T-helper 9 cell (primary cell): ENCODE results near the gene HSF2.

Experiments used
- DNase-seq: peaks from one replicate; pipeline ENCODE4 v3.0.0-alpha.2; 2020

The HSF2 gene

GRCh38 chr6:122400121-122400450 is 634 bp downstream of the HSF2 start:
- no peak for DNase-seq

DNA sequence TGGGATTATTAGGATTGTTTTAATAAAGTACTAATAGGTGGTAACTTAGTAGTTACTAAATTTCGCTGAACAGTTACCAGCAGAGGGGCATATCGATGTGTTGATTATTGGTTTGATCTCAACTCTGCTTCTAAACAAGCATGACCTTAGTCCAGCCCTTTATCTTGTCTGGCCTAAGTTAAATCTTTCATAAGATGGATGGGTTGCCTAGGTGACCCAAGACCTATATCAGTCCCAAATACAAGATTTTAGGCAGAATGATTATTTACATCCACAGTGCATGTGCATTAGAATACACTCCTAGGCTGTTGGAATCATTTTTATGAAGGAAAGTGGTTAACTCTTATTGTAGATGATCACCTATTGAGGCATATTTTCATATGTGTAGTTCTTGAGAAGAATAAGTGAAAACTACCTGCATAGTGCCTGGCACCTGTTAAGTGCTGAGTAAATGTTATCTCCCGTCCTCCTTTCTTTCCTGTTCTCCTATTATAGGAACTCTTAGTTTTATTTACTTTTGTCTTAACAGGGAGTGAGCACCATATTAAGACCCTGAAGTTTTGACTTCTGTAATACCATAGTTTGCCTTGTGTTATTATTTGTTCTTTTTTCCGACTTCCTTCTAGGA is 1.1 kb downstream of the HSF2 start:
- no peak for DNase-seq

GRCh38 chr6:122401104-122401503 is 1.7 kb downstream of the HSF2 start:
- no peak for DNase-seq

DNA sequence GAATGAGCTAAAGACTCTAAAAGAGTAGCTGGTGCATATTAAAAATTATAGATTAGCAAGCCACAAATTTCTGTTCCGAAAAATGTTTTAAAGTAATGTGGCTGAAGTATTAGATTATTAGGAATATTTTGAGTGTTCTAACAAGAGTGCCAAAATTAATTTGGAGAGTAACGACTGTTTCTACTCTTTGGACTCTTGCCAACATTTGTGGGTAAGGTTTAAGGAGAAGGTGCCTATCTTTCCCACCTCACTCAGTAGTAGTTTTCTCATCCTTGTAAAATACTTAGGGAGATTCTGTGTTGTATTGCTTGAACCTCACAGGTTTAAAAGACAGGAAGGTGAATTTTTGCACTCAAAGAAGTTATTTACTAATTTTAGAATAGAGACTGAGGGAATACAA is 5.0 kb downstream of the HSF2 start:
- DNase-seq = no peak

GRCh38 chr6:122405417-122405816 is 6.0 kb downstream of the HSF2 start:
- no peak for DNase-seq

GRCh38 chr6:122406187-122406586 is 6.7 kb downstream of the HSF2 start:
- DNase-seq = no peak

- DNase-seq = no peak
Measured at GRCh38 chr6:122407712-122408111, 8.3 kb downstream of the HSF2 start.

GRCh38 chr6:122408240-122408639 is 8.8 kb downstream of the HSF2 start:
- DNase-seq = no peak

DNA sequence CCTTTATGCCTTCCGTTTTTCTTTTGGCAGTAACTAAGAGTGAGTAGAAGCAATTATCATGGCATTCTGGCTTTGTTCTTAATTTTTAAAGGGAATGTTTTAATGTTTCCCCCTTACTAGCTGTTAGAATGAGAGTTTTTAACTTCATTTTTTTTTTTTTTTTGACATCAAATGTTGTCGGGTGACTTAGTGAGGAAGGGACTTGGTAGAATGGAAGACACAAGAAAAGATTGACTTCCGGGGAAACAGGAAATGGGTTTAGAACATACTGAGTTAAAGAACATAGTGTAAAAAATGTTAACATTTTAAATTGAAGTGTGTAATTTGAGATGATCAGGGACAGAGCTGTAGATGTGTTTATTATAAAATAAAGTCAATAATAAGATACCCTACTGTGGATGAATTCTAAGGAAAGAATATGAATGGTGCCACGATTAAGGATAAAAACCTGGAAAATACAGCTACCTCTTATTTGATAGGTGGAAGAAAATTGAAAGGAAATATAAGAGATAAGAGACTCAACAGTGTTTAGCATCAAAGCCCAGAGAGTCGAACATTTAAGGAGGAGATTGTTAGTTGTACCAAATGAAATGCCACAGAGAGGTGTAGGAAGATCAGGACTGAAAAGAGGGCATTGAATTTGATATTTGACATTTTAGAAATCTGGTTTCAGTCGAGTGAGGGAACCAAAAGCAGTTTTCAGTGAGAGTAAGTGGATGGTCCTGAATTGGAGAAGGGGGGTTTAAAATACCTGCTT is 9.4 kb downstream of the HSF2 start:
- no peak for DNase-seq

GRCh38 chr6:122412001-122412400 is 12.5 kb downstream of the HSF2 start:
- no peak for DNase-seq

GRCh38 chr6:122416825-122417224 is 17.4 kb downstream of the HSF2 start:
- DNase-seq = no peak

GRCh38 chr6:122422003-122422402 is 22.6 kb downstream of the HSF2 start:
- no peak for DNase-seq

- DNase-seq = no peak
Measured at GRCh38 chr6:122422614-122423267, 23.3 kb downstream of the HSF2 start.

DNA sequence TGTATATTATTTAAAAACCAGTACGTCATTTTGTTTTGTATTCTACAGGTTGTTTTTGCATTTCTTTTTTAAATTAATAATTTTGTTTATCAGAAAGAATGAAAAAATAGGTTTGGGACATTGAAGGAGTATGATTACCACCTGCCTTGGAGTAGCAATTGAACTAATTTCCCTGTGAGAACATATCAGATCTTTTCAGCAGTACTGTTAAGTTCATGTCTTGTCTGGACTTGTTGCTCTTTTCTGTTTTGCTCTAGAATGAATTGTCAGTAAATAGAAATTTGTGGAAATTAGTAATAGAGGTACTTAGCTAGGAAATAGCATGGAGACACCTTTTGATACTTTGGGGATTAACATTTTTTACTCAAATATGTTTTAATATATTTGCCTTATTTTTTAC is 24.3 kb downstream of the HSF2 start:
- no peak for DNase-seq

DNA sequence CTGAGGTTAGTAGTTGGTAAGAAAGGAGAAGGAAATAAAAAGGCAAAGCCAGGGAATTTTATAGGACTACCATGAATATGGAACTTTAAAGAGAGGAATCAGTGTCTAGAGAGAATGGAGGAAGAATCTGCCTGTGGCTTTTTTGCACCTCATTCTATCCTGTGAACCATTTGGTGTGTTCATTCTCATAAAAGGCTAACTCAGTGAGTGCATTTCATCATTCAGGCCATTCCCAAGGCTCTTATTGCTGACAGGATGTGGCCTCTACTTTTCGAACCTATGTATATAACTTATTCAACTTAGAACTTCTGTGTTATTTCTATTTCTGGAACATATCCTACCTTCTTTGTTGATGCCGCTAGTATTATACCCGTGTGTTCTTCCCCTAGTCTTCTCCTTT is 27.1 kb downstream of the HSF2 start:
- no peak for DNase-seq

DNA sequence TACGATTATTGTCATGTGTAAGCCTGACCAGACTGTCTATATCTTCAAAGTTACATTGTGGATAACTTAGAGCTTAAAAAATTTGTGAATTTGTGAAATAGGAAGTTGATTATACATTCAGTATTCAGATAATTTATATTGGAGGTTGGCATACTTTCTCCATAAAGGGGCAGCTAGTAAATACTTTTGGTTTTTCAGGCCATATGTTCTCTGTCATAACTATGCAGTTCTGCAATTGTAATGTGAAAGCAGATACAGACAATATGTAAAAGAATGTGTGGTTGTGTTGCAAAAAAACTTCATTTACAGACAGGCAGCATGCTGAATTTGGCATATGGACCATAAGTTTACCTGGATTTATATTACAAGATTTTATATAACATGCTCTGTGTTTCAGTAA is 29.3 kb downstream of the HSF2 start:
- DNase-seq = no peak

GRCh38 chr6:122429323-122429722 is 29.9 kb downstream of the HSF2 start:
- no peak for DNase-seq

DNA sequence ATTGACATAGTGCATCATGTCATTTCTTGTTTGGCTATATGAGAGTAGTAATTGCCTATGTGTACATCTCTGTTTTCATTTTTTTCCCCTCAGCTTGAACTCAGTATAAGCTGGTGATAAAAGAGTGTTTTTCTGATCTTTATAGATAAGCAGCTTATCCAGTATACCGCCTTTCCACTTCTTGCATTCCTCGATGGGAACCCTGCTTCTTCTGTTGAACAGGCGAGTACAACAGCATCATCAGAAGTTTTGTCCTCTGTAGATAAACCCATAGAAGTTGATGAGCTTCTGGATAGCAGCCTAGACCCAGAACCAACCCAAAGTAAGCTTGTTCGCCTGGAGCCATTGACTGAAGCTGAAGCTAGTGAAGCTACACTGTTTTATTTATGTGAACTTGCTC is 32.3 kb downstream of the HSF2 start:
- DNase-seq = no peak

- no peak for DNase-seq
Measured at GRCh38 chr6:122432816-122433215, 33.4 kb downstream of the HSF2 start.

DNA sequence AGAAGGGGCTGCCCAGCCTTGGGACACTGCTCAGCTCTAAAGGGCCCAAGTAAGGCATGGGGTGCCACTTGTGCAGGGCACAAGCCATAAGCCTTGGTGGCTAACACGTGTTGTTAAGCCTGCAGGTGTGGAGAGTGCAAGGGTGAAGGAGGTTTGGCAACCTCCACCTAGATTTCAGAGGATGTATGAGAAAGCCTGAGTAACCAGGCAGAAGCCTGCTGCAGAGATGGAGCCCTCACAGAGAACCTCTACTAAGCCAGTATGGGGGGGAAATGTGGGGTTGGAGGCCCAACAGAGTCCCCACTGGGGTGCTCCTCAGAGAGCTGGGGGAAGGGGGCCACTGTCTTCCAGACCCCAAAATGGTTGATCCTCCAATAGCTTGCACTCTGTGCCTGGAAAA is 39.5 kb downstream of the HSF2 start:
- DNase-seq = no peak

GRCh38 chr6:122445274-122445673 is 45.8 kb downstream of the HSF2 start:
- DNase-seq = no peak

DNA sequence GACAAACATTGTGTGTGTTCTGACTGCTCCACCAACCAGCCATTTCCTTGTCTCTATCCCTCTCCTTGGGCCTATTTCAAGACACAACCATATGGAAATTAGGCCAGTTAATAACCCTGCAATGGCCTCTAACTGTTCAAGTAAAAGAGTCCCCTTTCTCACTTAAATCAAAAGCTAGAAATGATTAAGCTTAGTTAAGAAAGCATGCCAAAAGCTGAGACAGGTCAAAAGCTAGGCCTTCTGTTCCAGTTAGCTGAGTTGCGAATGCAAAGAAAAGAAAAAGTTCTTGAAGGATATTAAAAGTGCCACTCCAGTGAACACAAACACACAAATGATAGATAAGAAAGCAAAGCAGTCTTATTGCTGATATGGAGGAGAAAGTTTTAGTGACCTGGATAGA is 49.6 kb downstream of the HSF2 start:
- no peak for DNase-seq

DNA sequence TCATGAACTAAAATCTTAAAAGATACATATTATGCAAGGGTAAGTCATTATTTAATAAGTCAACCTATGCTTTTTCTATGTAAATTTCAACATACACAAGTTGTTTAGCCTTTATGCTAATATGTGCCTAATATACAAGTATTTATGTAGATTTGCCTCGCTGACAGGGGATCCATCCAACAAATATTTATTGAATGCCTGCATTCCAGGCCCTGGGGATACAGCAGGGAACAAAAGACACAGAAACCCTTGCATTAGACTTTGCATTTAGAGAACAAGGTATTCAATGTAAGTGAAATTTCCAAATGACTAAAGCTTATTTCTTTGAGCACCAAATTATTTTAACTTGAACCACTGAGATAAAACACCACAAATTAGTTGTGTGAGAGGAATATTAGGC is 53.1 kb downstream of the HSF2 start:
- DNase-seq = no peak

DNA sequence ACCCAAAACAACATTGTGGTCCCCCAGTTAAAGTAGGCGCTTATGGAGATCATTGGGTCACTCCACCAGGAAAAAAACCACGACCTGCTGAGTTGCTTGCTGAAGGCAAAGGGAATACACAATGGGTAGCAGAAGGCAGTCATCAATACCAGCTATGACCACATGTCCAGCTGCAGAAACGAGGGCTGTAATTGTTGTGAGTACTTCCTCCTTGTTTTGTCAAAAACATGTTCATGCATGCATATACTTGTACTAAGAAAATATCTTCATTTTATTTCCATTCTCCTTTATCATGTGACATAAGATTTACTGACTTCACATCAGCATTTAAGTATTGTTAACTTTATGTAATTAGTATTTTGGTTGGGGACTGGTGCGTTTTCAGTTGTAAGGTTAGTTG is 55.2 kb downstream of the HSF2 start:
- no peak for DNase-seq
